HepG2 (cell line): ENCODE results near the gene MYD88.

Experiments
- ATF3 ChIP-seq: sonication (generic); formaldehyde crosslinking; IDR thresholded peaks from 2 replicates; pipeline ENCODE4 v1.4.0; 2020; ENCODE audit warnings: missing genetic modification reagents
- BHLHE40 ChIP-seq: IDR thresholded peaks from 2 replicates; pipeline ENCODE4 v1.6.1; 2011; ENCODE audit warnings: low read length, improper control_type of control experiment
- CEBPB ChIP-seq: IDR thresholded peaks from 2 replicates; pipeline ENCODE4 v1.6.1; 2011; ENCODE audit warnings: low read depth, low read length, improper control_type of control experiment, borderline replicate concordance
- CTCF ChIP-seq: sonication (generic); formaldehyde crosslinking; IDR thresholded peaks from 2 replicates; pipeline ENCODE4 v1.5.0; 2020; ENCODE audit warnings: mild to moderate bottlenecking, missing genetic modification reagents, moderate library complexity
- FOXM1 ChIP-seq: sonication (generic); formaldehyde crosslinking; IDR thresholded peaks from 2 replicates; pipeline ENCODE4 v1.5.0; 2020; ENCODE audit warnings: missing genetic modification reagents
- JUNB ChIP-seq: sonication (generic); formaldehyde crosslinking; IDR thresholded peaks from 2 replicates; pipeline ENCODE4 v1.8.0; 2022; ENCODE audit warnings: missing genetic modification reagents, mild to moderate bottlenecking, borderline replicate concordance
- POGZ ChIP-seq: sonication (generic); formaldehyde crosslinking; IDR thresholded peaks from 2 replicates; pipeline ENCODE4 v1.4.0; 2020; ENCODE audit warnings: mild to moderate bottlenecking, missing genetic modification reagents
- RAD21 ChIP-seq: fragments of 450-650 bp; formaldehyde crosslinking; IDR thresholded peaks from 2 replicates; pipeline ENCODE4 v1.5.0; 2020; ENCODE audit warnings: mild to moderate bottlenecking
- RFX5 ChIP-seq: IDR thresholded peaks from 2 replicates; pipeline ENCODE4 v1.6.1; 2011; ENCODE audit warnings: low read depth, low read length, improper control_type of control experiment
- TAF1 ChIP-seq: sonication (generic); formaldehyde crosslinking; IDR thresholded peaks from 2 replicates; pipeline ENCODE4 v1.4.0; 2020; ENCODE audit warnings: missing genetic modification reagents
- USF2 ChIP-seq, 2 experiments: sonication (generic) in 1 of 2; formaldehyde crosslinking in 1 of 2; IDR thresholded peaks; 2 replicates each; pipeline versions ENCODE4 v1.5.1 to v1.6.1; 2011 to 2020; ENCODE audit warnings: borderline replicate concordance in 1 of 2, low read depth in 1 of 2, low read length in 1 of 2, mild to moderate bottlenecking in 1 of 2, missing genetic modification reagents in 1 of 2, moderate library complexity in 1 of 2
- ZNF383 ChIP-seq: sonication (generic); formaldehyde crosslinking; IDR thresholded peaks from 2 replicates; pipeline ENCODE4 v1.4.0; 2020; ENCODE audit warnings: missing genetic modification reagents, mild to moderate bottlenecking, borderline replicate concordance
- ZNF513 ChIP-seq: sonication (generic); formaldehyde crosslinking; conservative IDR thresholded peaks from 2 replicates; pipeline ENCODE4 v1.5.0; 2020; ENCODE audit warnings: missing genetic modification reagents

GRCh38 chr3:38150780-38151528, 12.5 kb downstream of the MYD88 start:
- TF ChIP-seq USF2 (IDR thresholded peaks at IDR 0.05; ENCODE audit: low read depth, low read length), result no peak
- TF ChIP-seq USF2 (CRISPR knock-in tag; IDR thresholded peaks at IDR 0.05; ENCODE audit: borderline replicate concordance), result no peak; the same call in 1 of the 2 replicates
- TF ChIP-seq CTCF (CRISPR knock-in tag), result peak; percentile 20; the same call in 1 of the 2 replicates
- TF ChIP-seq JUNB (CRISPR knock-in tag), result no peak
- no peak for TF ChIP-seq RAD21 (CRISPR knock-in tag)
- no peak for TF ChIP-seq TAF1
- no peak for TF ChIP-seq ZNF513 (CRISPR knock-in tag)
- TF ChIP-seq FOXM1, result no peak
- TF ChIP-seq CEBPB, result no peak
- no peak for TF ChIP-seq ZNF383 (CRISPR knock-in tag)
- no peak for TF ChIP-seq POGZ (CRISPR knock-in tag)
- TF ChIP-seq RFX5, result no peak
- no peak for TF ChIP-seq BHLHE40
- no peak for TF ChIP-seq ATF3
